Activated naive CD8-positive, alpha-beta T cell (primary cell): ENCODE data around the gene NFE2L3.
"Not testable (repeated sequence)": the region's sequence is repeated elsewhere in the genome, so short reads cannot be mapped to it uniquely, and the experiment has no call there.

Source experiments
- H3K27ac Mint-ChIP-seq: one replicate; pipeline ENCODE4 v1.8.0; 2021; ENCODE audit warnings: mixed read lengths
- H3K27me3 Mint-ChIP-seq: one replicate; pipeline ENCODE4 v1.8.0; 2021; ENCODE audit warnings: mixed read lengths
- H3K36me3 Mint-ChIP-seq: one replicate; pipeline ENCODE4 v1.8.0; 2021; ENCODE audit warnings: mixed read lengths
- H3K4me1 Mint-ChIP-seq: one replicate; pipeline ENCODE4 v1.8.0; 2021; ENCODE audit warnings: low read depth, mixed read lengths
- H3K4me3 Mint-ChIP-seq: one replicate; pipeline ENCODE4 v1.8.0; 2021; ENCODE audit warnings: mild to moderate bottlenecking, mixed read lengths
- H3K9me3 Mint-ChIP-seq: one replicate; pipeline ENCODE4 v1.8.0; 2021; ENCODE audit warnings: low read depth, mixed read lengths

The NFE2L3 gene

GRCh38 chr7:26155531-26156375, 3.8 kb downstream of the NFE2L3 start:
- Mint-ChIP-seq H3K9me3 (no peaks in the 10 kb centered on the region), H3K4me1 (peaks cover 78% of the 10 kb centered on the region), H3K27me3 (no peaks in the 10 kb centered on the region), H3K36me3 (no peaks in the 10 kb centered on the region), H3K4me3 (peak overlapping the region; percentile 94), H3K27ac (peak overlapping the region; percentile 99)

GRCh38 chr7:26156451-26157420, 4.7 kb downstream of the NFE2L3 start:
- Mint-ChIP-seq H3K4me3 (peak overlapping the region; percentile 94), H3K27me3 (no peaks in the 10 kb centered on the region), H3K27ac (peak overlapping the region; percentile 99), H3K36me3 (peaks cover 2% of the 10 kb centered on the region), H3K4me1 (peaks cover 71% of the 10 kb centered on the region), H3K9me3 (no peaks in the 10 kb centered on the region)

- Mint-ChIP-seq H3K4me3 (peak overlapping the region; percentile 94), H3K36me3 (peaks cover 2% of the 10 kb centered on the region), H3K4me1 (peaks cover 74% of the 10 kb centered on the region), H3K27me3 (no peaks in the 10 kb centered on the region), H3K9me3 (no peaks in the 10 kb centered on the region), H3K27ac (peak overlapping the region; percentile 99)
These were observed 5.6 kb downstream of the NFE2L3 start for GRCh38 chr7:26157520-26158105.

GRCh38 chr7:26159243-26159642, 7.2 kb downstream of the NFE2L3 start:
- peaks cover 7% of the 10 kb centered on the region for H3K36me3 Mint-ChIP-seq
- H3K4me3 Mint-ChIP-seq, result peak overlapping the region; percentile 2
- peak overlapping the region; percentile 99 for H3K27ac Mint-ChIP-seq

GRCh38 chr7:26160896-26161295, 8.9 kb downstream of the NFE2L3 start:
- peaks cover 57% of the 10 kb centered on the region for H3K4me1 Mint-ChIP-seq
- no peaks in the 10 kb centered on the region for H3K9me3 Mint-ChIP-seq
- peaks cover 7% of the 10 kb centered on the region for H3K36me3 Mint-ChIP-seq
- no peaks in the 10 kb centered on the region for H3K27me3 Mint-ChIP-seq
- peak overlapping the region; percentile 41 for H3K27ac Mint-ChIP-seq
- no peak overlapping the region for H3K4me3 Mint-ChIP-seq

More at GRCh38 chr7:26159243-26159642, 7.2 kb downstream of the NFE2L3 start:
- Mint-ChIP-seq H3K4me1 (peaks cover 69% of the 10 kb centered on the region), H3K9me3 (no peaks in the 10 kb centered on the region), H3K27me3 (no peaks in the 10 kb centered on the region)

- Mint-ChIP-seq H3K9me3 (no peaks in the 10 kb centered on the region), H3K27ac (no peak overlapping the region), H3K36me3 (peaks cover 7% of the 10 kb centered on the region), H3K27me3 (no peaks in the 10 kb centered on the region), H3K4me1 (peaks cover 53% of the 10 kb centered on the region), H3K4me3 (no peak overlapping the region)
These were observed 10.4 kb downstream of the NFE2L3 start for GRCh38 chr7:26162431-26162830.

GRCh38 chr7:26163804-26164203, 11.8 kb downstream of the NFE2L3 start:
- not testable (repeated sequence) for H3K36me3 Mint-ChIP-seq, H3K4me3 Mint-ChIP-seq, H3K9me3 Mint-ChIP-seq, H3K27me3 Mint-ChIP-seq, H3K27ac Mint-ChIP-seq
- peaks cover 44% of the 10 kb centered on the region for H3K4me1 Mint-ChIP-seq

- peaks cover 30% of the 10 kb centered on the region for H3K4me1 Mint-ChIP-seq
- H3K9me3 Mint-ChIP-seq, result no peaks in the 10 kb centered on the region
- H3K36me3 Mint-ChIP-seq, result peaks cover 7% of the 10 kb centered on the region
- peak overlapping the region; percentile 27 for H3K4me3 Mint-ChIP-seq
- H3K27me3 Mint-ChIP-seq, result no peaks in the 10 kb centered on the region
- peak overlapping the region; percentile 87 for H3K27ac Mint-ChIP-seq
These were observed 14.1 kb downstream of the NFE2L3 start for GRCh38 chr7:26165950-26166683.

GRCh38 chr7:26166684-26167266, 14.8 kb downstream of the NFE2L3 start:
- H3K27ac Mint-ChIP-seq, result peak overlapping the region; percentile 87
- peak overlapping the region; percentile 39 for H3K4me3 Mint-ChIP-seq
- peaks cover 9% of the 10 kb centered on the region for H3K36me3 Mint-ChIP-seq
- peaks cover 30% of the 10 kb centered on the region for H3K4me1 Mint-ChIP-seq
- H3K9me3 Mint-ChIP-seq, result no peaks in the 10 kb centered on the region
- H3K27me3 Mint-ChIP-seq, result no peaks in the 10 kb centered on the region

- Mint-ChIP-seq H3K36me3 (peaks cover 12% of the 10 kb centered on the region), H3K4me1 (peaks cover 26% of the 10 kb centered on the region), H3K27ac (peak overlapping the region; percentile 87), H3K4me3 (peak overlapping the region; percentile 39), H3K9me3 (no peaks in the 10 kb centered on the region), H3K27me3 (no peaks in the 10 kb centered on the region)
These were observed 15.4 kb downstream of the NFE2L3 start for GRCh38 chr7:26167303-26167934.

GRCh38 chr7:26168458-26169023, 16.5 kb downstream of the NFE2L3 start:
- no peak overlapping the region for H3K27ac Mint-ChIP-seq
- H3K4me1 Mint-ChIP-seq, result peaks cover 23% of the 10 kb centered on the region
- peaks cover 11% of the 10 kb centered on the region for H3K36me3 Mint-ChIP-seq
- no peaks in the 10 kb centered on the region for H3K27me3 Mint-ChIP-seq
- H3K4me3 Mint-ChIP-seq, result no peak overlapping the region
- H3K9me3 Mint-ChIP-seq, result no peaks in the 10 kb centered on the region

- no peak overlapping the region for H3K4me3 Mint-ChIP-seq
- H3K27ac Mint-ChIP-seq, result no peak overlapping the region
- H3K36me3 Mint-ChIP-seq, result peaks cover 13% of the 10 kb centered on the region
- H3K9me3 Mint-ChIP-seq, result no peaks in the 10 kb centered on the region
- H3K27me3 Mint-ChIP-seq, result no peaks in the 10 kb centered on the region
- peaks cover 26% of the 10 kb centered on the region for H3K4me1 Mint-ChIP-seq
These were observed 17.3 kb downstream of the NFE2L3 start for GRCh38 chr7:26169271-26169670.

GRCh38 chr7:26170663-26171062, 18.7 kb downstream of the NFE2L3 start:
- Mint-ChIP-seq H3K4me3 (no peak overlapping the region), H3K27ac (no peak overlapping the region), H3K36me3 (peaks cover 14% of the 10 kb centered on the region), H3K27me3 (no peaks in the 10 kb centered on the region), H3K9me3 (no peaks in the 10 kb centered on the region), H3K4me1 (peaks cover 24% of the 10 kb centered on the region)
